MCF 10A (cell line): ENCODE measurements around the gene MRPL37. TPM values are rescaled to one million over a fixed set of nuclear protein-coding genes. Genes with fewer than 3 reads are reported as not detected.

Source experiments
- BruUV-seq: library from RNA; stranded (reverse); fragments of 400-500 nt; replicated peaks from 2 replicates; lab custom pipeline; 2021; lab: Mats Ljungman, UMichigan
- CTCF ChIA-PET: fragments of 300-600 bp; sonication (Branson Sonifier 250); formaldehyde crosslinking; extraction: SDS; loops from one replicate; lab custom pipeline; 2021; ENCODE audit warnings: antibody characterized with exemption, inconsistent platforms; lab: Yijun Ruan, JAX
- POLR2A ChIA-PET: fragments of 300-600, 350-650 bp; sonication (Branson Sonifier 250); formaldehyde crosslinking; extraction: SDS; loops from one replicate; lab custom pipeline; 2020; ENCODE audit warnings: antibody characterized with exemption, inconsistent platforms; lab: Yijun Ruan, JAX
- DNase-seq: peaks from one replicate; pipeline ENCODE4 v3.0.0-alpha.2; 2018; ENCODE audit not compliant: unreplicated experiment
- H3K27ac Mint-ChIP-seq: one replicate; pipeline ENCODE4 v1.8.0; 2022; ENCODE audit warnings: mild to moderate bottlenecking, low read depth, mixed read lengths; ENCODE audit not compliant: unreplicated experiment
- H3K27me3 Mint-ChIP-seq: one replicate; pipeline ENCODE4 v1.8.0; 2022; ENCODE audit warnings: mixed read lengths; ENCODE audit not compliant: insufficient read depth, unreplicated experiment
- H3K36me3 Mint-ChIP-seq: one replicate; pipeline ENCODE4 v1.8.0; 2022; ENCODE audit warnings: mild to moderate bottlenecking, moderate library complexity, mixed read lengths; ENCODE audit not compliant: insufficient read depth, unreplicated experiment
- H3K4me1 Mint-ChIP-seq: one replicate; pipeline ENCODE4 v1.8.0; 2022; ENCODE audit warnings: mixed read lengths; ENCODE audit not compliant: insufficient read depth, unreplicated experiment
- H3K4me3 Mint-ChIP-seq: one replicate; pipeline ENCODE4 v1.8.0; 2022; ENCODE audit warnings: mild to moderate bottlenecking, moderate library complexity, mixed read lengths; ENCODE audit not compliant: unreplicated experiment
- H3K9me3 Mint-ChIP-seq: one replicate; pipeline ENCODE4 v1.8.0; 2022; ENCODE audit warnings: mixed read lengths; ENCODE audit not compliant: unreplicated experiment
- CTCF ChIP-seq: fragments of 200-600 bp; IDR thresholded peaks from one replicate; pipeline ENCODE4 v1.8.0; 2022; ENCODE audit warnings: antibody characterized with exemption, mild to moderate bottlenecking; ENCODE audit not compliant: unreplicated experiment
- intact Hi-C: fragments of 100-400 bp; cut with micrococcal nuclease; formaldehyde crosslinking; loops from 2 replicates; pipeline ENCODE4 v1.14.1; 2022
- total RNA-seq: library from RNA; stranded (reverse); gene quantifications from 2 replicates; pipeline ENCODE4 v1.2.3, GENCODE V29; 2022

The MRPL37 gene
- total RNA-seq, 1 experiment from 2014 or later, result 128 TPM

- intact Hi-C loops, result no loop called here
- no peak for DNase-seq
- BruUV-seq, result no TSS peak
- Mint-ChIP-seq H3K36me3 (no peaks in the 10 kb centered on the region), H3K27ac (no peak overlapping the region), H3K4me3 (no peak overlapping the region), H3K9me3 (no peaks in the 10 kb centered on the region), H3K4me1 (no peaks in the 10 kb centered on the region), H3K27me3 (no peaks in the 10 kb centered on the region)
- TF ChIP-seq CTCF, result no peak
- POLR2A ChIA-PET, result interaction anchor here (0.8 kb wide), 1 partner anchor 23 kb away, joined by 3 read pairs; the partner anchor contains the start of genes CYB5RL and MRPL37
- CTCF ChIA-PET, result interaction anchor here (1.0 kb wide), 1 partner anchor 105 kb away, joined by 5 read pairs; no protein-coding TSS in a partner anchor
These were observed 23.2 kb upstream of the MRPL37 start for GRCh38 chr1:54176621-54177327.

- TF ChIP-seq CTCF, result no peak
- BruUV-seq, result no TSS peak
- H3K27ac Mint-ChIP-seq, result no peak overlapping the region
- ChIA-PET CTCF (no interaction called here), POLR2A (no interaction called here)
- no peaks in the 10 kb centered on the region for H3K4me1 Mint-ChIP-seq
- no peaks in the 10 kb centered on the region for H3K9me3 Mint-ChIP-seq
- DNase-seq, result no peak
- no peaks in the 10 kb centered on the region for H3K27me3 Mint-ChIP-seq
- H3K36me3 Mint-ChIP-seq, result no peaks in the 10 kb centered on the region
- H3K4me3 Mint-ChIP-seq, result no peak overlapping the region
- intact Hi-C loops, result no loop called here
These were observed 22.2 kb upstream of the MRPL37 start for GRCh38 chr1:54177726-54178125.

GRCh38 chr1:54178296-54179070 lies 21.5 kb upstream of the MRPL37 start:
- ChIA-PET CTCF (no interaction called here), POLR2A (no interaction called here)
- no peaks in the 10 kb centered on the region for H3K27me3 Mint-ChIP-seq
- BruUV-seq, result no TSS peak
- intact Hi-C loops, result no loop called here
- TF ChIP-seq CTCF, result no peak
- no peaks in the 10 kb centered on the region for H3K4me1 Mint-ChIP-seq
- H3K27ac Mint-ChIP-seq, result no peak overlapping the region
- no peaks in the 10 kb centered on the region for H3K36me3 Mint-ChIP-seq
- no peak overlapping the region for H3K4me3 Mint-ChIP-seq
- no peaks in the 10 kb centered on the region for H3K9me3 Mint-ChIP-seq
- no peak for DNase-seq

- POLR2A ChIA-PET, result interaction anchor here (1.6 kb wide), 1 partner anchor 19 kb away, joined by 5 read pairs; the partner anchor contains the start of genes CYB5RL and MRPL37
- H3K4me3 Mint-ChIP-seq, result no peak overlapping the region
These were observed 19.1 kb upstream of the MRPL37 start for GRCh38 chr1:54180701-54181360.

More at GRCh38 chr1:54180701-54181360, 19.1 kb upstream of the MRPL37 start:
- CTCF ChIA-PET, result interaction anchor here (0.6 to 1.6 kb wide), 7 partner anchors 8 to 377 kb away, joined by 3 to 6 read pairs (median 3); no protein-coding TSS in a partner anchor
- intact Hi-C loops, result no loop called here
- no TSS peak for BruUV-seq
- no peak for TF ChIP-seq CTCF
- Mint-ChIP-seq H3K36me3 (no peaks in the 10 kb centered on the region), H3K9me3 (no peaks in the 10 kb centered on the region), H3K4me1 (no peaks in the 10 kb centered on the region), H3K27ac (no peak overlapping the region), H3K27me3 (no peaks in the 10 kb centered on the region)
- no peak for DNase-seq
